Tibial artery (tissue), 4 donors: ENCODE results near the gene ACADL.

ENCODE experiments used
- DNase-seq, 2 donors: peaks; one replicate each; pipeline ENCODE4 v3.0.0-alpha.2; 2019
- H3K27ac ChIP-seq, 2 donors: fragments of 200-600 bp; sonication (generic) in 1 of 2; 1 replicate in 1 of 2; 2 replicates in 1 of 2; pipeline ENCODE4 v1.5.1; 2018 to 2019; ENCODE audit warnings: mild to moderate bottlenecking in 1 of 2
- H3K27me3 ChIP-seq, 2 donors: fragments of 200-600 bp; sonication (generic) in 1 of 2; one replicate each; pipeline versions ENCODE4 v1.5.1 to v1.6.0; 2016 to 2019
- H3K36me3 ChIP-seq, 3 donors: fragments of 200-600 bp; sonication (generic) in 2 of 3; one replicate each; pipeline ENCODE4 v1.5.1; 2016 to 2019; ENCODE audit warnings: mild to moderate bottlenecking in 2 of 3
- H3K4me1 ChIP-seq, 4 donors: fragments of 200-600 bp; sonication (generic) in 2 of 4; 1 replicate in 3 of 4; 2 replicates in 1 of 4; pipeline ENCODE4 v1.5.1; 2016 to 2019
- H3K4me3 ChIP-seq, 2 donors: fragments of 200-600 bp; sonication (generic) in 1 of 2; 1 replicate in 1 of 2; 2 replicates in 1 of 2; pipeline ENCODE4 v1.5.1; 2018 to 2019; ENCODE audit warnings: mild to moderate bottlenecking in 2 of 2
- H3K9me3 ChIP-seq, 3 donors: fragments of 200-600 bp; sonication (generic) in 1 of 3; one replicate each; pipeline ENCODE4 v1.5.1; 2016 to 2019
- intact Hi-C: fragments of 100-400 bp; cut with DNase I; formaldehyde crosslinking; loops from one replicate; pipeline ENCODE4 v1.15.0; 2023; ENCODE audit warnings: low total_unique reads
- TF ChIP-seq, protein P1 (sequence below), 2 experiments: fragments of 200-600 bp in 1 of 2; fragments of 450-650 bp in 1 of 2; IDR thresholded peaks; one replicate each; pipeline ENCODE4 v1.5.1; 2017 to 2019; ENCODE audit warnings: antibody characterized with exemption in 2 of 2, mild to moderate bottlenecking in 1 of 2, moderate library complexity in 1 of 2

Gene ACADL

DNA sequence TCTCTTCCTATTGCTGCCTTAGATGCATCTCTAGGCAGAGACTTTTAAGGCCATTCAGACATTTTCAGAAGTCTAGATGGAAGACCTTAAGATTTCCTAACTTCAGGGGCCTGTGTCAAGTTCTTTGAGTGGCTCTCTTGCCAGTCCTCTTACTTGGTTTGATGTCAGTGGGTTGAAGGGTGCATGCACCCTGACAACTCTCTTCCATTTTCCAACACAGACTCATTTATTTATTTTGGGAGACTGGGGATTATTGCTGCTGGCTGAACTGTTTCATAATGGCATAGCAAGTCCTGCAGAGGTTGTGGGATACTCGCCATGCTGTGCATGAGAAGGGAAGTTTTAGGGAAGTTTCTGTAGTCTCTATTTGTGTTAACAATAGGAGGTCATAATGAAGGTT lies 39.0 kb upstream of the ACADL start:
- TF ChIP-seq, protein P1, sequence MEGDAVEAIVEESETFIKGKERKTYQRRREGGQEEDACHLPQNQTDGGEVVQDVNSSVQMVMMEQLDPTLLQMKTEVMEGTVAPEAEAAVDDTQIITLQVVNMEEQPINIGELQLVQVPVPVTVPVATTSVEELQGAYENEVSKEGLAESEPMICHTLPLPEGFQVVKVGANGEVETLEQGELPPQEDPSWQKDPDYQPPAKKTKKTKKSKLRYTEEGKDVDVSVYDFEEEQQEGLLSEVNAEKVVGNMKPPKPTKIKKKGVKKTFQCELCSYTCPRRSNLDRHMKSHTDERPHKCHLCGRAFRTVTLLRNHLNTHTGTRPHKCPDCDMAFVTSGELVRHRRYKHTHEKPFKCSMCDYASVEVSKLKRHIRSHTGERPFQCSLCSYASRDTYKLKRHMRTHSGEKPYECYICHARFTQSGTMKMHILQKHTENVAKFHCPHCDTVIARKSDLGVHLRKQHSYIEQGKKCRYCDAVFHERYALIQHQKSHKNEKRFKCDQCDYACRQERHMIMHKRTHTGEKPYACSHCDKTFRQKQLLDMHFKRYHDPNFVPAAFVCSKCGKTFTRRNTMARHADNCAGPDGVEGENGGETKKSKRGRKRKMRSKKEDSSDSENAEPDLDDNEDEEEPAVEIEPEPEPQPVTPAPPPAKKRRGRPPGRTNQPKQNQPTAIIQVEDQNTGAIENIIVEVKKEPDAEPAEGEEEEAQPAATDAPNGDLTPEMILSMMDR (IDR thresholded peaks at IDR 0.05): no peak
- Histone ChIP-seq H3K4me3 (no peak overlapping the region), H3K9me3 (no peaks in the 10 kb centered on the region), H3K27ac (no peak overlapping the region), H3K27me3 (no peaks in the 10 kb centered on the region), H3K4me1 (no peaks in the 10 kb centered on the region), H3K36me3 (no peaks in the 10 kb centered on the region)
- intact Hi-C loops: no loop called here
- DNase-seq: no peak

DNA sequence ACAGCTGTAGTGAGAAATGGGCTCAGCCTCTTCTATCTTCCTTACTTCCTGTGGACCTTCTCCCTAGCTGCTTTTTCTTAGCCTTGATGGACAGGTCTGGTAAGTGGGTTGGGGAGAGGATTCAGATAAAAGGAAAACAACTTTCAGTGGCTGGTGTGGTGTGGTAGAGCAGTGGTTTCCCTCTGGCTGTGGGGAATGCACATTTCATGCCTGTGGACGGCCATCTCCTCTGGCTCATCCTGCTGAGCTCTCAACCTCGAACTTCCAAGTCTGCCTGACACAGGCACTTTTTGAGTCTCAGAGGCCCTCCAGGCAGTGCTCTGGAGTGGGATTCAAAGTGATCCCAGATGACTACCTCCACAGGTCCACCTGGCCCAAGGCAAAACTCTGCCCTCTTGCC lies 38.6 kb upstream of the ACADL start:
- H3K9me3 ChIP-seq: no peaks in the 10 kb centered on the region
- intact Hi-C loops: no loop called here
- H3K4me1 ChIP-seq: no peaks in the 10 kb centered on the region
- DNase-seq: no peak
- no peak overlapping the region for H3K4me3 ChIP-seq
- no peak overlapping the region for H3K27ac ChIP-seq
- H3K27me3 ChIP-seq: no peaks in the 10 kb centered on the region
- TF ChIP-seq, protein P1 (IDR thresholded peaks at IDR 0.05): no peak
- H3K36me3 ChIP-seq: no peaks in the 10 kb centered on the region

DNA sequence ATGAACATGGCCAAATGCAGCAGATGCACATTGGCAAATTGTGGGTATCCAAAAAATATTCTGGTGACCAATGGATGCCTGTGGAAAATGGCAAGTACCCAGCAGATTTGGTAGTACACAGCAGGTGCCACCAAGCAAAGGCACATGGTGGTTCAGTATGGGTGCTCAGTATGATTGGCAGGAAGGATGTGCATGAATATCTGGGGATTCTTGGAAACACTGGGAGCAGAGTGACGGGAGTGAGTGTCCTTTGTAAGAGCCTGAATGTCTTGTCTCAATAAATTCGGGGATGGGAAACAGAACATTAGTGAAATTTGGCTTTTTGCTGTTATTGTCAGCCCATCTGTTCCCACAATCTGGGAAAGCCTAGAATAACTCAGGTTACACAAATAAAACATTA lies 36.8 kb upstream of the ACADL start:
- H3K4me3 ChIP-seq: no peak overlapping the region
- no peaks in the 10 kb centered on the region for H3K4me1 ChIP-seq
- DNase-seq: no peak
- no peaks in the 10 kb centered on the region for H3K36me3 ChIP-seq
- intact Hi-C loops: no loop called here
- no peak overlapping the region for H3K27ac ChIP-seq
- H3K27me3 ChIP-seq: no peaks in the 10 kb centered on the region
- TF ChIP-seq, protein P1 (IDR thresholded peaks at IDR 0.05): no peak
- H3K9me3 ChIP-seq: no peaks in the 10 kb centered on the region

DNA sequence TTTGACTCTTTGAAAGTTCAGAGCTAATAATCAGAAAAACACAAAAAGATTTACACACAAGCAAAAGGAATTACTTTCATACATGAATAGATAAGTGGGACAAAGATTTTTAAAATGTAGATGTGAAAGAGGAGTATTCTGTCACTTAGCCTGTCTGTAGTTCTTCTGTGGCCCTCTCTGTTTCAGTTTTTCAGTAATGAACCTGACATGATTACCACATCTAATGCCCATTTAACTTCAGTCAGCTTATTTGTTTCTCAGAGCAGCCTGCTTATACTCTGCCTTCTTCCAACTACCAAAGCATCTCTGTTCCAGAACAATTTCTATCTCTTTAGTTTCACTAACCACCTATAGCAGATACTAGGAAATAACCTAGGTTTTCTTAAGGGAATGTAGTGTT lies 34.4 kb upstream of the ACADL start:
- DNase-seq: no peak
- Histone ChIP-seq H3K36me3 (no peaks in the 10 kb centered on the region), H3K27me3 (no peaks in the 10 kb centered on the region), H3K4me1 (no peaks in the 10 kb centered on the region), H3K9me3 (no peaks in the 10 kb centered on the region), H3K27ac (no peak overlapping the region), H3K4me3 (no peak overlapping the region)
- TF ChIP-seq, protein P1 (IDR thresholded peaks at IDR 0.05): no peak
- intact Hi-C loops: no loop called here

DNA sequence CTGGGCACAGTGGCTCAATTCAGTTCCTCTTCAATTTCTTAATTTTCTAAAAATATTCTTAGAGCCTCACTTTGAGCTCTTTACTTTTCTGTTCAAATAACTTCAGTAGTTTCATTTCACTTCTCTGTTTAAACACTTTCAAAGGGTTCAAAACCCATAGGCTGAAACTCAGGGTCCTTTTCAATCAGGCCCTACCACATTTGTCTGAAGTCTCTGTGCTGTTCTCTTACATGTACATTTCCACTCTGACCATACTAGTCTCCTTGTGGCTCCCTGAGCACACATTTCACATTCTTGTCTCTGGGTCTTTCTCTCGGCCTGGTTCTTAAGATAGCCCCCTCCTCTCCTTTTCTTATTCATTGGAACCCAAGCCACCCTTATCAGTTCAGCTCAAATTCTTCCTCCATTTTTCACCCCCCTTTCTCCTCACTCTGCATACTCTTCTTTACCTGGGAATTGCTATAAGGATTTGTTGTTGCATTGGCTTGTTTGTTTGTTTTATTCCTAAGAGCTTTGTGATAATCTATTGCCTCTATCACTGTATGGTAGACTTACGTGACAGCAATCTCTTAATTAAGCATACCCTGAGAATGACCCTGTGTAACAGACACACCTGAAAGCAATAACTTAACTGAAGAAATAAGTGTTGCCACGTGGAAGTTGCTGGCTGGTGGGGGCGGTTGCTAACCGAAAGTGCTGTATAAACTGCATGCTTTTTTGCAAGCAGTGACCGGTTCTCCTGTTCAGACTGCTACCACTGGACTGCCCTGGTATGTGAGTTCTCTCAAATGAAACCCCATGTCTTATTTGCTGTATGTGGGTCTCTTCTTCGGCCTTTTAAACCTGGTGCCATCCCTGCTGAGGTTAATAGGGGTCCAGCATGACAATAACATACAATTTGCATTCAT lies 27.7 kb upstream of the ACADL start:
- Histone ChIP-seq H3K27ac (no peak overlapping the region), H3K4me3 (no peak overlapping the region), H3K4me1 (peaks cover 0 to 10% (median 0%) of the 10 kb centered on the region in 4 donors), H3K27me3 (no peaks in the 10 kb centered on the region), H3K9me3 (no peaks in the 10 kb centered on the region), H3K36me3 (no peaks in the 10 kb centered on the region)
- no peak for DNase-seq
- intact Hi-C loops: loop anchor here (5.0 kb wide), 1 partner anchor 144 kb away; no protein-coding TSS in a partner anchor
- TF ChIP-seq, protein P1 (IDR thresholded peaks at IDR 0.05): no peak
